GM19372 (cell line): ENCODE data around the gene RHOC.

ENCODE experiments used
- ATAC-seq: cut with Tn5 transposase; IDR thresholded peaks from one replicate; pipeline ENCODE4 v1.9.1; 2021; ENCODE audit warnings: mild to moderate bottlenecking, low read depth, moderate library complexity; ENCODE audit not compliant: unreplicated experiment

RHOC gene

GRCh38 chr1:112703706-112704105 is 3.2 kb downstream of the RHOC start:
- ATAC-seq = no peak

GRCh38 chr1:112702420-112703261 is 4.3 kb downstream of the RHOC start:
- ATAC-seq = no peak

GRCh38 chr1:112702067-112702395 is 4.9 kb downstream of the RHOC start:
- ATAC-seq = no peak

- no peak for ATAC-seq
Measured at GRCh38 chr1:112701227-112702066, 5.5 kb downstream of the RHOC start.

- ATAC-seq = no peak
Measured at GRCh38 chr1:112700290-112701226, 6.4 kb downstream of the RHOC start.

- ATAC-seq = no peak
Measured at GRCh38 chr1:112699425-112700144, 7.3 kb downstream of the RHOC start.

- no peak for ATAC-seq
Measured at GRCh38 chr1:112698366-112699310, 8.3 kb downstream of the RHOC start.

- no peak for ATAC-seq
Measured at GRCh38 chr1:112697781-112698201, 9.1 kb downstream of the RHOC start.

GRCh38 chr1:112696578-112697314 is 10.2 kb downstream of the RHOC start:
- ATAC-seq = no peak

- ATAC-seq = no peak
Measured at GRCh38 chr1:112695276-112695675, 11.7 kb downstream of the RHOC start.

GRCh38 chr1:112694363-112694929 is 12.5 kb downstream of the RHOC start:
- ATAC-seq = no peak

- ATAC-seq = no peak
Measured at GRCh38 chr1:112693821-112694220, 13.1 kb downstream of the RHOC start.

GRCh38 chr1:112692681-112693080 is 14.2 kb downstream of the RHOC start:
- ATAC-seq = no peak

- ATAC-seq = no peak
Measured at GRCh38 chr1:112689842-112690237, 17.1 kb downstream of the RHOC start.

GRCh38 chr1:112689196-112689841 is 17.6 kb downstream of the RHOC start:
- no peak for ATAC-seq

GRCh38 chr1:112688781-112689193 is 18.1 kb downstream of the RHOC start:
- no peak for ATAC-seq

GRCh38 chr1:112687785-112688496 is 19.0 kb downstream of the RHOC start:
- no peak for ATAC-seq
